Activated naive CD8-positive, alpha-beta T cell treated with anti-CD3 and anti-CD28 coated beads, Interleukin-2, amount 10 ng/mL, durations not matched to agents 7 days and 5 days (primary cell): Measurements from ENCODE around the gene STAC. TPM values are rescaled to one million over a fixed set of nuclear protein-coding genes. Genes with fewer than 3 reads are reported as not detected.
"Not testable (repeated sequence)": the region's sequence is repeated elsewhere in the genome, so short reads cannot be mapped to it uniquely, and the experiment has no call there.

Source experiments
- ATAC-seq: fragments of 150-1000 bp; cut with Tn5 transposase; one replicate; pipeline ENCODE4 v1.10.0; 2021; ENCODE audit warnings: low read depth, moderate library complexity
- POLR2A ChIA-PET: fragments of 350-600 bp; sonication (Branson Sonifier 250); formaldehyde crosslinking; loops from one replicate; lab custom pipeline; 2021; ENCODE audit warnings: antibody characterized with exemption; lab: Charles Lee
- DNase-seq: peaks from one replicate; pipeline ENCODE4 v3.0.0; 2021
- H3K27ac Mint-ChIP-seq: one replicate; pipeline ENCODE4 v1.8.0; 2022; ENCODE audit warnings: mild to moderate bottlenecking, mixed read lengths
- H3K27me3 Mint-ChIP-seq: one replicate; pipeline ENCODE4 v1.8.0; 2022; ENCODE audit warnings: mild to moderate bottlenecking, moderate library complexity, mixed read lengths
- H3K36me3 Mint-ChIP-seq: one replicate; pipeline ENCODE4 v1.8.0; 2021; ENCODE audit warnings: mild to moderate bottlenecking, mixed read lengths
- H3K4me1 Mint-ChIP-seq: one replicate; pipeline ENCODE4 v1.8.0; 2021; ENCODE audit warnings: mixed read lengths
- H3K4me3 Mint-ChIP-seq: one replicate; pipeline ENCODE4 v1.8.0; 2022; ENCODE audit warnings: mild to moderate bottlenecking, moderate library complexity, mixed read lengths
- H3K9me3 Mint-ChIP-seq: one replicate; pipeline ENCODE4 v1.8.0; 2021; ENCODE audit warnings: mixed read lengths
- total RNA-seq, 2 experiments: library from RNA; stranded (reverse); gene quantifications; one replicate each; pipeline ENCODE4 v1.2.3, GENCODE V29; 2021

Gene STAC
- total RNA-seq, 2 experiments from 2014 or later: not detected

- no peaks in the 10 kb centered on the region for H3K9me3 Mint-ChIP-seq
- POLR2A ChIA-PET: no interaction called here
- no peaks in the 10 kb centered on the region for H3K36me3 Mint-ChIP-seq
- peaks cover 4% of the 10 kb centered on the region for H3K27me3 Mint-ChIP-seq
- no peak overlapping the region for H3K27ac Mint-ChIP-seq
- ATAC-seq: no peak
- no peak overlapping the region for H3K4me3 Mint-ChIP-seq
- H3K4me1 Mint-ChIP-seq: no peaks in the 10 kb centered on the region
- DNase-seq: no peak
These were observed 109.5 kb downstream of the STAC start for GRCh38 chr3:36489679-36490425.

DNA sequence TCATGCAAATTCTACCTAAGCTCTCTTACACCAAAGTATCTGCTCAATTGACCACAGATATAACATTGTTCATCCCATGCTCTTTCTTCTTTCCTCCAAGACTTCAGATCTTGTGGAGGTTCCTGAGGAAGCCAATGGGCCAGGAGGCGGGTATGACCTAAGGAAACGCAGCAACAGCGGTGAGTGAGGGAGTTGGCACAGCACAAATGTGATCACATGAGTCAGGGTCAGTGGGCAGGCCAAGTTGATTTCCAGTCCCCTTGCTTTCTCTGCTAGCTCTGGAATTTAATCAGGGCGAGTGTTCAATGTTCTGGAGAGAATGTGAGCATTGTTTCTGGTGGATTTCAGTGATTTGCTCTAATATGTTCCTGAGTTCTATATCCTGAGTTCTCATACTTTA lies 112.7 kb downstream of the STAC start:
- ATAC-seq (no peak), DNase-seq (no peak)
- Mint-ChIP-seq H3K4me1 (peaks cover 2% of the 10 kb centered on the region), H3K27ac (no peak overlapping the region), H3K36me3 (no peaks in the 10 kb centered on the region), H3K27me3 (peaks cover 4% of the 10 kb centered on the region), H3K4me3 (no peak overlapping the region), H3K9me3 (no peaks in the 10 kb centered on the region)
- POLR2A ChIA-PET: no interaction called here

GRCh38 chr3:36494461-36495109 lies 114.3 kb downstream of the STAC start:
- POLR2A ChIA-PET: no interaction called here
- DNase-seq (no peak), ATAC-seq (no peak)
- peaks cover 9% of the 10 kb centered on the region for H3K27me3 Mint-ChIP-seq
- H3K4me3 Mint-ChIP-seq: no peak overlapping the region
- no peaks in the 10 kb centered on the region for H3K36me3 Mint-ChIP-seq
- H3K4me1 Mint-ChIP-seq: peaks cover 2% of the 10 kb centered on the region
- H3K27ac Mint-ChIP-seq: no peak overlapping the region
- H3K9me3 Mint-ChIP-seq: no peaks in the 10 kb centered on the region

GRCh38 chr3:36496684-36497633 lies 116.7 kb downstream of the STAC start:
- no peak for DNase-seq
- POLR2A ChIA-PET: no interaction called here
- Mint-ChIP-seq H3K9me3 (no peaks in the 10 kb centered on the region), H3K4me1 (peaks cover 2% of the 10 kb centered on the region), H3K36me3 (no peaks in the 10 kb centered on the region), H3K27me3 (peaks cover 5% of the 10 kb centered on the region), H3K27ac (no peak overlapping the region), H3K4me3 (no peak overlapping the region)
- ATAC-seq: no peak

- ATAC-seq, H3K9me3 Mint-ChIP-seq, H3K4me1 Mint-ChIP-seq, H3K27ac Mint-ChIP-seq, DNase-seq, H3K4me3 Mint-ChIP-seq, H3K27me3 Mint-ChIP-seq, H3K36me3 Mint-ChIP-seq, POLR2A ChIA-PET: not testable (repeated sequence)
These were observed 119.7 kb downstream of the STAC start for GRCh38 chr3:36500053-36500452.

- Mint-ChIP-seq H3K9me3 (no peaks in the 10 kb centered on the region), H3K4me3 (no peak overlapping the region), H3K36me3 (no peaks in the 10 kb centered on the region), H3K4me1 (peaks cover 2% of the 10 kb centered on the region), H3K27me3 (peaks cover 5% of the 10 kb centered on the region), H3K27ac (no peak overlapping the region)
- no peak for ATAC-seq
- no peak for DNase-seq
- POLR2A ChIA-PET: no interaction called here
These were observed 121.3 kb downstream of the STAC start for GRCh38 chr3:36501616-36502015.

DNA sequence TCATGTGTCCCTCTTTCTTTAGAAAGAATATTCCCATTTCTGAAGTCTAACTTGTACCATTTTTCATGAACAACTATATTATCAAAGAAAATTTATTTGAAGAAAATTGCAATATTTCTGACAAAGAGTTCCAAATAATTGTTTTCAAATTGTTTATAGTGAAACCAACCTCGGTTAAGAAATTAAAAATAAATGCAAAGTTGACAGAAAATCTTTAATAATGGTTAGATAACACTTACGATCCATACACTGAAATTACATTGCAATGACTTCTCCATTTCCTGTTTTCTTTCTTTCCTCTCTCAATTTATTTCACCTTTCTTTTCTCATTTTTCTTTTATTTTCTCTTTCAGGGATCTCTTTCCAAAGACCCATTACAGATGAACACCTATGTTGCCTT lies 125.1 kb downstream of the STAC start:
- Mint-ChIP-seq H3K4me3 (no peak overlapping the region), H3K9me3 (no peaks in the 10 kb centered on the region), H3K36me3 (no peaks in the 10 kb centered on the region), H3K27ac (no peak overlapping the region), H3K27me3 (no peaks in the 10 kb centered on the region), H3K4me1 (no peaks in the 10 kb centered on the region)
- DNase-seq (no peak), ATAC-seq (no peak)
- POLR2A ChIA-PET: no interaction called here

DNA sequence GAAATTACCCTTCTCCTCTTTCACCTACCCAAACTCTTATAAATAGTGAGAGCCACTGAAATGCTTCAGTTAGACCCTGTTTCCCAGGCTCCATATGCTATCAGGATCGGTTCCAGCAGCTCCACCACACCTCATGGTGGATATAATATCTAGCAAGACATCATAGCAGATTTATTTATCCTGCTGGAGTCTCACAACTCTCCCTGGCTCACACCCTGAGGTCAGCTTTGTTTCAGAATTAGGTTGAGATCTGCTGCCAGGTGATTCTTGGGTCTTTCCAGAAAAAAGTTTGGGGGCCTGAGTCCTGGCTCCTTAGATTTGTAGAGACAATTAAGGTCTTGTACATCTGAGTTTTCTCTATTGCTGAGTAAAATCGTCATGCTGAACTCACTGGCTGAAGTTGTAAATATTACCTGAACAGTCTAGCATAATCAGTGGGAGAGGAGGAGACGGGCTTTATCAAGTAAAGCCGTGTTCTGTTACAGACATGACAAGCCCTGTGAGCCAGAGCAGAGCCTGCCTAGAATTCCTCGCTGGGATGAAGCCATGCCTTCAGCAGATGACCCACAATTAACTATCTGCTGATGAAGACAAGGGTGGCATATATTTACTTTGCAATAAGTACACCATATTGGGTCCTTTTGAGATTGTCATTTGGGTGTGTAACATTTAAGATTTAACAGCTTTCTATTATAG lies 131.6 kb downstream of the STAC start:
- DNase-seq (no peak), ATAC-seq (no peak)
- POLR2A ChIA-PET: no interaction called here
- Mint-ChIP-seq H3K36me3 (no peaks in the 10 kb centered on the region), H3K9me3 (no peaks in the 10 kb centered on the region), H3K4me1 (no peaks in the 10 kb centered on the region), H3K27ac (no peak overlapping the region), H3K27me3 (no peaks in the 10 kb centered on the region), H3K4me3 (no peak overlapping the region)

DNA sequence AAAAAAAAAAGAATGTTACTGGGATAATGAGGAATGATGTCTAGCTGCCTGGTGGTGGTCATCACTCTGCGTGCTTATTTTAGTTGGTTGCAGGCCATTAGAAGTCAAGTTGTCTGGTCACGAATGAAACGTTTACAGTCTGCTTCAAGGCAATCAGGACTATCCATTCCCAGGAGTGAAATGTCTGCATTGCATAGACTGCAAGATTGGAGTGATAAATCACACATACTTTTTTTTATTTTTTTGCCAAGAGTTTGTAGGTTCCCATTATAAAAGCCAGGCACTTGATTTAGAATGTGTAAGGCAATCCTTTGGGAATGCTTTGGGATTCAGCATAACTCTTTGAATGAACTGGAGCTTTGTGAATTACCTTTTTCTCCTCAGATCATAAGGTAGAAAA lies 132.3 kb downstream of the STAC start:
- ATAC-seq (no peak), DNase-seq (no peak)
- H3K9me3 Mint-ChIP-seq: no peaks in the 10 kb centered on the region
- H3K4me1 Mint-ChIP-seq: no peaks in the 10 kb centered on the region
- POLR2A ChIA-PET: no interaction called here
- no peaks in the 10 kb centered on the region for H3K27me3 Mint-ChIP-seq
- no peak overlapping the region for H3K27ac Mint-ChIP-seq
- no peaks in the 10 kb centered on the region for H3K36me3 Mint-ChIP-seq
- no peak overlapping the region for H3K4me3 Mint-ChIP-seq

GRCh38 chr3:36514171-36514570 lies 133.9 kb downstream of the STAC start:
- no peaks in the 10 kb centered on the region for H3K36me3 Mint-ChIP-seq
- POLR2A ChIA-PET: no interaction called here
- H3K4me1 Mint-ChIP-seq: no peaks in the 10 kb centered on the region
- H3K27me3 Mint-ChIP-seq: no peaks in the 10 kb centered on the region
- no peak for ATAC-seq
- no peak for DNase-seq
- no peak overlapping the region for H3K27ac Mint-ChIP-seq
- no peak overlapping the region for H3K4me3 Mint-ChIP-seq
- no peaks in the 10 kb centered on the region for H3K9me3 Mint-ChIP-seq

DNA sequence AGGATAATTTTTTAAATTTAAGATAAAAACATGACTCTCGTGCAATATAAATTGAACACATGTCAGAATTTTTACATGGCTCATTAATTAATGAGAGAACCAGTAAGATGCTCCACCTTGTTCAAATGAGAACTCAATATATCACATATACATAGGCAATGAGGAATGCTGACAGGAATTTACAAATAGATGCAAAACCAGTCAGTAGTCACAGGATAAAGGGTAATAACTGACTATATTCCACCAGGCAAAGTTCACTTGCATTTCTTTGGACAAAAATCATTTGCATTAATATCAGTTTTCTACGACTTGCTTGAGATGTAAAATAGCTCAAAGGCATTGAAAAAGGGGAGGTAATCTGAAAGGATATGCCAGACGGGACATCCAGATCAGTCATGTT lies 139.4 kb downstream of the STAC start:
- POLR2A ChIA-PET: no interaction called here
- H3K27me3 Mint-ChIP-seq: no peaks in the 10 kb centered on the region
- no peak overlapping the region for H3K4me3 Mint-ChIP-seq
- no peak overlapping the region for H3K27ac Mint-ChIP-seq
- H3K36me3 Mint-ChIP-seq: no peaks in the 10 kb centered on the region
- no peaks in the 10 kb centered on the region for H3K9me3 Mint-ChIP-seq
- no peaks in the 10 kb centered on the region for H3K4me1 Mint-ChIP-seq
- no peak for DNase-seq
- ATAC-seq: no peak

- no peaks in the 10 kb centered on the region for H3K27me3 Mint-ChIP-seq
- DNase-seq (no peak), ATAC-seq (no peak)
- POLR2A ChIA-PET: no interaction called here
- H3K9me3 Mint-ChIP-seq: no peaks in the 10 kb centered on the region
- H3K4me3 Mint-ChIP-seq: no peak overlapping the region
- no peak overlapping the region for H3K27ac Mint-ChIP-seq
- H3K4me1 Mint-ChIP-seq: no peaks in the 10 kb centered on the region
- no peaks in the 10 kb centered on the region for H3K36me3 Mint-ChIP-seq
These were observed 140.1 kb downstream of the STAC start for GRCh38 chr3:36520241-36521006.

GRCh38 chr3:36521007-36521379 lies 140.7 kb downstream of the STAC start:
- Mint-ChIP-seq H3K27me3 (no peaks in the 10 kb centered on the region), H3K4me1 (no peaks in the 10 kb centered on the region), H3K27ac (no peak overlapping the region), H3K9me3 (no peaks in the 10 kb centered on the region), H3K36me3 (no peaks in the 10 kb centered on the region), H3K4me3 (no peak overlapping the region)
- POLR2A ChIA-PET: no interaction called here
- ATAC-seq: no peak
- DNase-seq: no peak
